Neutrophil (primary cell): Measurements from ENCODE around the gene KRTAP10-2.
"Not testable (repeated sequence)": the region's sequence is repeated elsewhere in the genome, so short reads cannot be mapped to it uniquely, and the experiment has no call there.

Experiments
- H3K27ac ChIP-seq: fragments of 200-600 bp; sonication (generic); 2 replicates; pipeline ENCODE4 v1.5.1; 2016; ENCODE audit warnings: mild to moderate bottlenecking, moderate library complexity
- H3K27me3 ChIP-seq: fragments of 200-600 bp; sonication (generic); 2 replicates; pipeline ENCODE4 v1.6.0; 2016; ENCODE audit warnings: mild to moderate bottlenecking
- H3K36me3 ChIP-seq: fragments of 200-600 bp; sonication (generic); 2 replicates; pipeline ENCODE4 v1.5.1; 2017
- H3K4me1 ChIP-seq, 2 experiments: fragments of 200-600 bp in 1 of 2; sonication (generic) in 1 of 2; 1 replicate in 1 of 2; 2 replicates in 1 of 2; pipeline versions ENCODE4 v1.5.1 to v1.6.1; 2013 to 2016; ENCODE audit warnings: low read depth in 1 of 2, low read length in 1 of 2, mild to moderate bottlenecking in 1 of 2, moderate library complexity in 1 of 2; ENCODE audit not compliant: control insufficient read depth in 1 of 2, insufficient read depth in 1 of 2
- H3K4me3 ChIP-seq, 2 experiments: fragments of 200-600 bp in 1 of 2; sonication (generic) in 1 of 2; 1 replicate in 1 of 2; 2 replicates in 1 of 2; pipeline ENCODE4 v1.5.1; 2013 to 2016; ENCODE audit warnings: low read depth in 1 of 2, low read length in 1 of 2, mild to moderate bottlenecking in 1 of 2, moderate library complexity in 1 of 2
- H3K9me3 ChIP-seq: fragments of 200-600 bp; sonication (generic); 2 replicates; pipeline ENCODE4 v1.5.1; 2016
- TF ChIP-seq, protein P1 (sequence below): fragments of 200-600 bp; sonication (generic); IDR thresholded peaks from 2 replicates; pipeline ENCODE4 v1.5.1; 2016; ENCODE audit warnings: antibody characterized with exemption

Gene KRTAP10-2, protein sequence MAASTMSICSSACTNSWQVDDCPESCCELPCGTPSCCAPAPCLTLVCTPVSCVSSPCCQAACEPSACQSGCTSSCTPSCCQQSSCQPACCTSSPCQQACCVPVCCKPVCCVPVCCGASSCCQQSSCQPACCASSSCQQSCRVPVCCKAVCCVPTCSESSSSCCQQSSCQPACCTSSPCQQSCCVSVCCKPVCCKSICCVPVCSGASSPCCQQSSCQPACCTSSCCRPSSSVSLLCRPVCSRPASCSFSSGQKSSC

DNA sequence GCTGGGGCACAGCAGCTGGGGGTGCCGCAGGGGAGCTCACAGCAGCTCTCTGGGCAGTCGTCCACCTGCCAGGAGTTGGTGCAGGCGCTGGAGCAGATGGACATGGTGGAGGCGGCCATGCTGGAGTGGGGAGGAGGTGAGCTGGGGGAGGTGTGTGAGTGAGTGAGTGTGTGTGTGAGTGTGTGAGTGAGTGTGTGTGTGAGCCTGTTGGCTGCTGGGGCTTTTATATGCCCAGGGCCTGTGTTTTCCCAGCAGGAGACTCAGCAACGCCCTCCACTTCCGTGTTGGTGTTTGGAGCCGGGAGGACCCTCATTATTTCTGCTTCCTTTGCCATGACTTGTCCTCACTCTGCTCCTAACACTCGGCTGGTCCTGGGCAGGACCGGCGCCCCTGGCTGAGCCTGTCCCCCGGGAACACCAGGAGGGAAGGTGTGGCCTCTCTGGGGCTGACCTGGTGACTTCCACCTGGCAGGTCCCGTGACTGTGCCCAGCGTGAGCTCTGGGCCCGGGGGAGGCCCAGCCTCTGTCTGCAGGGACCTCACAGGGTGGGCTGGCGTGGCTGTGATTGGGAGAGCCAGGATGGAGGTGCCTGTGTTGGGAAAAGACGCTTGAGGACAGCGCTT lies at the start of gene KRTAP10-2:
KRTAP10-2 (minus strand) TSS at position 166 of the 622 bp plus-strand sequence; CDS start at position 119, 47 bp downstream.
- H3K36me3 ChIP-seq, result no peaks in the 10 kb centered on the region
- no peaks in the 10 kb centered on the region for H3K9me3 ChIP-seq
- H3K27ac ChIP-seq, result no peak within 1 kb of the TSS
- TF ChIP-seq, protein P1, sequence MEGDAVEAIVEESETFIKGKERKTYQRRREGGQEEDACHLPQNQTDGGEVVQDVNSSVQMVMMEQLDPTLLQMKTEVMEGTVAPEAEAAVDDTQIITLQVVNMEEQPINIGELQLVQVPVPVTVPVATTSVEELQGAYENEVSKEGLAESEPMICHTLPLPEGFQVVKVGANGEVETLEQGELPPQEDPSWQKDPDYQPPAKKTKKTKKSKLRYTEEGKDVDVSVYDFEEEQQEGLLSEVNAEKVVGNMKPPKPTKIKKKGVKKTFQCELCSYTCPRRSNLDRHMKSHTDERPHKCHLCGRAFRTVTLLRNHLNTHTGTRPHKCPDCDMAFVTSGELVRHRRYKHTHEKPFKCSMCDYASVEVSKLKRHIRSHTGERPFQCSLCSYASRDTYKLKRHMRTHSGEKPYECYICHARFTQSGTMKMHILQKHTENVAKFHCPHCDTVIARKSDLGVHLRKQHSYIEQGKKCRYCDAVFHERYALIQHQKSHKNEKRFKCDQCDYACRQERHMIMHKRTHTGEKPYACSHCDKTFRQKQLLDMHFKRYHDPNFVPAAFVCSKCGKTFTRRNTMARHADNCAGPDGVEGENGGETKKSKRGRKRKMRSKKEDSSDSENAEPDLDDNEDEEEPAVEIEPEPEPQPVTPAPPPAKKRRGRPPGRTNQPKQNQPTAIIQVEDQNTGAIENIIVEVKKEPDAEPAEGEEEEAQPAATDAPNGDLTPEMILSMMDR, result no peak
- no peak within 1 kb of the TSS for H3K4me3 ChIP-seq
- H3K27me3 ChIP-seq, result peaks cover 17% of the 10 kb centered on the region
- peaks cover 33 to 39% of the 10 kb centered on the region in 2 experiments for H3K4me1 ChIP-seq

DNA sequence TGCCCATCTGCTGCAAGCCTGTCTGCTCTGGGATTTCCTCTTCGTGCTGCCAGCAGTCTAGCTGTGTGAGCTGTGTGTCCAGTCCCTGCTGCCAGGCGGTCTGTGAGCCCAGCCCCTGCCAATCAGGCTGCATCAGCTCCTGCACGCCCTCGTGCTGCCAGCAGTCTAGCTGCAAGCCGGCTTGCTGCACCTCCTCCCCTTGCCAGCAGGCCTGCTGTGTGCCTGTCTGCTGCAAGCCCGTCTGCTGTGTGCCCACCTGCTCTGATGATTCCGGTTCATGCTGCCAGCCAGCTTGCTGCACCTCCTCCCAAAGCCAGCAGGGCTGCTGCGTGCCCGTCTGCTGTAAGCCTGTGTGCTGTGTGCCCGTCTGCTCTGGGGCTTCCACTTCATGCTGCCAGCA lies 49.8 kb upstream of the KRTAP10-2 start:
- peaks cover 21% of the 10 kb centered on the region for H3K27me3 ChIP-seq
- H3K27ac ChIP-seq, H3K4me1 ChIP-seq, H3K9me3 ChIP-seq, H3K4me3 ChIP-seq, H3K36me3 ChIP-seq: not testable (repeated sequence)

DNA sequence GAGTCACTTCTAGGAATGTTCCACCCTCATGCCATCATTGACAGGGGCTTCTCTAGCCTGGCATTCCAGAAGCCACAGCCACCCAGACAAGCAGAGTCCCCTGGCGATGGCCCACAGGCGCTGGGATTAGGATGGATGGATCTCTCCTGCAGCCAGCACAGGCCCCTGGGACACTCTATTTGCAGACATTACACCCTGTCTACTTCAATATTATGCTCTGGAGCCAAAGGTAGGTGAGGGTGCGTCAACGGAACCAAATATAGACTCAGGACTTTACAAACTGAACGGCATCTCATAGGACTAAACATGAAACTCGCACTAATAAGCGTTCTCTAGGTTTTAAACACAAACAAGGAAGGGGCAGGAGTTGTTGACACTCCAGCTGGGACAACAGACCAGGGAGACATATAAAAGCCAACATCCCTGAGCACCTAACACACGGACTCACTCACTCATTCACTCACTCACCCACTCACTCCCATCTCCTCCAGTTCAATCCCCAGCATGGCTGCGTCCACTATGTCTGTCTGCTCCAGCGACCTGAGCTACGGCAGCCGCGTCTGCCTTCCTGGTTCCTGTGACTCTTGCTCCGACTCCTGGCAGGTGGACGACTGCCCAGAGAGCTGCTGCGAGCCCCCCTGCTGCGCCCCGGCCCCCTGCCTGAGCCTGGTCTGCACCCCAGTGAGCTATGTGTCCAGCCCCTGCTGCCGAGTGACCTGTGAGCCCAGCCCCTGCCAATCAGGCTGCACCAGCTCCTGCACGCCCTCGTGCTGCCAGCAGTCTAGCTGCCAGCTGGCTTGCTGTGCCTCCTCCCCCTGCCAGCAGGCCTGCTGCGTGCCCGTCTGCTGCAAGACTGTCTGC lies 49.0 kb upstream of the KRTAP10-2 start, which contains the start of gene KRTAP10-7:
KRTAP10-7 (plus strand) TSS at position 480 of the 861 bp plus-strand sequence; CDS start at position 505, 25 bp downstream.
- H3K9me3 ChIP-seq, H3K4me3 ChIP-seq, H3K27ac ChIP-seq, H3K36me3 ChIP-seq, H3K4me1 ChIP-seq: not testable (repeated sequence)
- peaks cover 29% of the 10 kb centered on the region for H3K27me3 ChIP-seq

DNA sequence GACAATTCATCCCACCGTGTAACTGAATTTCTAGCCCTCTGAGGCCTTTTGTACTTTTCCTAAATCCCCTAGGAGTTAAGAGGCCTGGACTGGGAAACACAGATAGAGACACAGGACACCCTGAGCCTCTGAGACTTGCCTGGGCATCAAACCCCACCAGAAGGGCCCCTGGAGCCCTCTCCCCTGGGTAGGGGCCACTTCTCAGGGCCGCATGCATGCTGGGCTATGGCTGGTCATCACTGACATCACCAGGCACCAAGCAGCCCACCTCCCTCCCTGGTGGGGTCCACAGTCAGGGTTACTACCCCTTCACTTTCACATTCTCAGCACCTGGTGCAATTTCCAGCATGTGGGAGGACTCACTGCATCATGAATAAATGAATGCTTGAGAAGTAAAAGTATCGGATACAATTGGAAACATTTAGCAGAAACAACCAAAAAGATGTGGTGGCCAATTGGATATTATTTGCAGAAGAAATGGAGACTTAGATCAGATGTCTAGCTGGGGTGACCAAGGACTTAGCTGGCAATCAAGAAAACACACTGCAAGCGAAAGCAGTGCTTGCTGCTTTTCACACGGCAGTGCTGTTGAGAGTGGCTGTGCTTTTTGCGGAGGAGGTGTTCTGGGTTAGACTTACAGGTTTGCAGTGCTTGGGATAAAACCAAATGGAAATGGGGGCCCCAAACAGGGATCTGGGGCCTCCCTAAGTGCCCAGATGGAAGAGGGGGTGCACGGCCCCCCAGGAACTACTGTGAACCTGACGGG lies 48.1 kb upstream of the KRTAP10-2 start:
- TF ChIP-seq, protein P1, result no peak
- Histone ChIP-seq H3K4me1 (no peaks in the 10 kb centered on the region), H3K27me3 (peaks cover 31% of the 10 kb centered on the region), H3K4me3 (no peak overlapping the region), H3K27ac (no peak overlapping the region), H3K36me3 (no peaks in the 10 kb centered on the region), H3K9me3 (no peaks in the 10 kb centered on the region)

DNA sequence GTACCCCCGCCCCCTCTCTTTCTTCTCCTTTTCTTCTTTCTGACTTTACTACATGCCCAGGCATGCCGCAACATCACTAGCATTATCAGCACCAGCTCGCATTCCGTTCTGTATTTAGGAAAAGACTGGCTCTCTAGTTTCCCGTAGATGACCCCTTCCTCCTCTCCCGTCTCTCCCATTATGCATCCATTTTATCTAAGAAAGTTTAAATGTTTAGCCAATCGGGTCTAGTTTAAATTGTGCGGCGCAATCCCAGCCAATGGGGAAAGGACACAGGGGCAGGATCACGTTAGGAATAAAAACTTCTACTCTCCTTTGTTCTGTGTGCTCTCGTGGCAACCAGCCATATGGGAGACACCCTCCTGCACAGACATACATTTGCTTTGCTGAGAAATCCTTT lies 46.8 kb upstream of the KRTAP10-2 start:
- no peak overlapping the region for H3K4me3 ChIP-seq
- H3K27ac ChIP-seq, result no peak overlapping the region
- H3K4me1 ChIP-seq, result no peaks in the 10 kb centered on the region
- no peaks in the 10 kb centered on the region for H3K36me3 ChIP-seq
- no peaks in the 10 kb centered on the region for H3K9me3 ChIP-seq
- TF ChIP-seq, protein P1, result no peak
- peaks cover 33% of the 10 kb centered on the region for H3K27me3 ChIP-seq

DNA sequence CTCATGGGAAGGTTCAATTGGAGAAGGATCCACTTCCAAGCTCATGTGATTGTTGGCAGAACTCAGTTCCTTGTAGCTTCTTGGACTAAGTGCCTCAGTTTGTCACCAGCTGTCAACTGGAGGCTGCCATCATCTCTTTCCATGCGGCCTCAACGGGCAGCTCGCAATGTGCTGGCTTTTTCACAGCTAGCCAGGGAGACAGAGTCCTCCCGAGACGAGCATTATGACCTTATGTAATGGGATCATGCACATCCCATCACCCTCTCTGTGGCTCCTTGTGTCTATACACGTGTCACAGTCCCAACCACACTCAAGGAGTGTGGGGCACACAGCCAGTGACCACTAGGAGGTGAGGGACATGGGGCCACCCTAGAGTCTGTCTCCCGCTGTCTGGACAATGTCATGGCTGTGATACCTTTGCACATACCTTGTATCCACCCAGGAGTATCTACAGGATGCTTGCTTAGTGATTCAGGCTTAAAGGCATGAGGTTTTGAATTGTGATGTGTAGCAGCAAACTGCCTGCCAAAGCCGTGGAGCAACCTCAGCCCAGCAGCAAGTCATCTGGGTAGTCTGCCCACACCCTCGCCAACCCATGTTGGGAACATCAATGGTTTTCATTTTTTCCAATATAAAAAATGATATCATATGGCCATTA lies 44.9 kb upstream of the KRTAP10-2 start:
- TF ChIP-seq, protein P1, result no peak
- H3K4me3 ChIP-seq, result no peak overlapping the region
- H3K27ac ChIP-seq, result no peak overlapping the region
- H3K36me3 ChIP-seq, result no peaks in the 10 kb centered on the region
- H3K4me1 ChIP-seq, result no peaks in the 10 kb centered on the region
- no peaks in the 10 kb centered on the region for H3K9me3 ChIP-seq
- H3K27me3 ChIP-seq, result peaks cover 41% of the 10 kb centered on the region
